ENCODE measurements around the gene MRPL36. TPM values are rescaled to one million over a fixed set of nuclear protein-coding genes. Genes with fewer than 3 reads are reported as not detected.

MRPL36 gene
- total RNA-seq, 1 experiment from 2014 or later: 61.2 TPM

GRCh38 chr5:1806199-1806598, 6.6 kb upstream of the MRPL36 start:
- no peak for TF ChIP-seq ZNF416 (CRISPR knock-in tag; IDR thresholded peaks at IDR 0.05)
- TF ChIP-seq NFATC4 (CRISPR knock-in tag; IDR thresholded peaks at IDR 0.05): no peak
- TF ChIP-seq ZNF532 (CRISPR knock-in tag; IDR thresholded peaks at IDR 0.05; ENCODE audit: borderline replicate concordance): no peak
- TF ChIP-seq NFE2L1 (CRISPR knock-in tag; IDR thresholded peaks at IDR 0.05): no peak
- TF ChIP-seq ETV6 (CRISPR knock-in tag; IDR thresholded peaks at IDR 0.05): no peak
- TF ChIP-seq MYBL2 (CRISPR knock-in tag; IDR thresholded peaks at IDR 0.05): no peak
- no peak for TF ChIP-seq GTF2I (CRISPR knock-in tag; conservative IDR thresholded peaks at IDR 0.05)
- no peak for TF ChIP-seq ZBTB43 (CRISPR knock-in tag; IDR thresholded peaks at IDR 0.05)
- TF ChIP-seq GRHL2 (CRISPR knock-in tag; IDR thresholded peaks at IDR 0.05; ENCODE audit: insufficient replicate concordance, severe bottlenecking): no peak
- TF ChIP-seq ATF6 (CRISPR knock-in tag; IDR thresholded peaks at IDR 0.05): no peak
- no peak for TF ChIP-seq ATF1 (CRISPR knock-in tag; IDR thresholded peaks at IDR 0.05)
- TF ChIP-seq FOXP1 (CRISPR knock-in tag; IDR thresholded peaks at IDR 0.05; ENCODE audit: borderline replicate concordance): no peak
- Mint-ChIP-seq H3K27me3 (ENCODE audit: low read depth) (no peaks in the 10 kb centered on the region), H3K27ac (no peak overlapping the region), H3K4me3 (no peak overlapping the region), H3K4me1 (peaks cover 13% of the 10 kb centered on the region), H3K9me3 (no peaks in the 10 kb centered on the region), H3K36me3 (peaks cover 71% of the 10 kb centered on the region)
- ChIA-PET POLR2A (no interaction called here), CTCF (no interaction called here)
- ATAC-seq (no peak), DNase-seq (ENCODE audit: low spot score) (no peak)

- Mint-ChIP-seq H3K36me3 (peaks cover 68% of the 10 kb centered on the region), H3K27me3 (ENCODE audit: low read depth) (no peaks in the 10 kb centered on the region), H3K27ac (no peak overlapping the region), H3K9me3 (no peaks in the 10 kb centered on the region), H3K4me3 (no peak overlapping the region), H3K4me1 (peaks cover 13% of the 10 kb centered on the region)
- POLR2A ChIA-PET: interaction anchor here (0.6 kb wide), 1 partner anchor 132 kb away, joined by 4 read pairs; no protein-coding TSS in a partner anchor
- ATAC-seq (no peak), DNase-seq (ENCODE audit: low spot score) (no peak)
- CTCF ChIA-PET: no interaction called here
- TF ChIP-seq AR (CRISPR knock-in tag; IDR thresholded peaks at IDR 0.05): no peak
- no peak for TF ChIP-seq ATF6 (CRISPR knock-in tag; IDR thresholded peaks at IDR 0.05)
- TF ChIP-seq CREB1 (CRISPR knock-in tag; IDR thresholded peaks at IDR 0.05): no peak
- no peak for TF ChIP-seq NR3C1 (CRISPR knock-in tag; conservative IDR thresholded peaks at IDR 0.05; ENCODE audit: low read depth)
- no peak for TF ChIP-seq STAT6 (CRISPR knock-in tag; conservative IDR thresholded peaks at IDR 0.05; ENCODE audit: low read depth)
- no peak for TF ChIP-seq KAT7 (CRISPR knock-in tag; IDR thresholded peaks at IDR 0.05; ENCODE audit: borderline replicate concordance)
- TF ChIP-seq CREM (CRISPR knock-in tag; IDR thresholded peaks at IDR 0.05): no peak
- TF ChIP-seq ZNF219 (CRISPR knock-in tag; IDR thresholded peaks at IDR 0.05; ENCODE audit: borderline replicate concordance): no peak
- no peak for TF ChIP-seq PRRX2 (CRISPR knock-in tag; IDR thresholded peaks at IDR 0.05)
Measured at GRCh38 chr5:1805736-1806135, 6.1 kb upstream of the MRPL36 start.
